Prostate gland (tissue), 2 donors: ENCODE measurements around the gene KIAA0040. TPM values are rescaled to one million over a fixed set of nuclear protein-coding genes. Genes with fewer than 3 reads are reported as not detected.
"Not testable (repeated sequence)": the region's sequence is repeated elsewhere in the genome, so short reads cannot be mapped to it uniquely, and the experiment has no call there.

Experiments used
- DNase-seq: peaks from one replicate; pipeline ENCODE4 v3.0.0-alpha.2; 2019; ENCODE audit warnings: low spot score
- H3K27ac ChIP-seq, 2 donors: fragments of 200-600 bp; sonication (generic); 2 replicates each; pipeline ENCODE4 v1.5.1; 2017 to 2019
- H3K27me3 ChIP-seq: fragments of 200-600 bp; sonication (generic); replicated peaks from 2 replicates; pipeline ENCODE4 v1.5.1; 2019; ENCODE audit not compliant: insufficient read depth
- H3K36me3 ChIP-seq, 2 donors: fragments of 200-600 bp; sonication (generic); 1 replicate in 1 of 2; 2 replicates in 1 of 2; pipeline versions ENCODE4 v1.5.1 to v1.8.1; 2017 to 2019
- H3K4me1 ChIP-seq: fragments of 200-600 bp; sonication (generic); replicated peaks from 2 replicates; pipeline ENCODE4 v1.5.1; 2019
- H3K4me3 ChIP-seq, 2 donors: fragments of 200-600 bp; sonication (generic); 2 replicates each; pipeline ENCODE4 v1.5.1; 2017 to 2019
- H3K9me3 ChIP-seq: fragments of 200-600 bp; sonication (generic); 2 replicates; pipeline ENCODE4 v1.5.1; 2017
- CTCF ChIP-seq, 4 experiments: fragments of 200-600 bp in 2 of 4; fragments of 450-650 bp in 2 of 4; sonication (generic) in 2 of 4; IDR thresholded peaks; 1 replicate in 3 of 4; 2 replicates in 1 of 4; pipeline ENCODE4 v1.5.1; 2016 to 2019; ENCODE audit warnings: antibody characterized with exemption in 4 of 4, mild to moderate bottlenecking in 2 of 4, moderate library complexity in 2 of 4
- POLR2A ChIP-seq: fragments of 450-650 bp; IDR thresholded peaks from one replicate; pipeline ENCODE4 v1.6.1; 2016; ENCODE audit warnings: antibody characterized with exemption, mild to moderate bottlenecking
- POLR2AphosphoS5 ChIP-seq: sonication (generic); formaldehyde crosslinking; IDR thresholded peaks from one replicate; pipeline ENCODE4 v1.6.1; 2017; ENCODE audit warnings: antibody characterized with exemption
- WGBS: methylation state at CpG from one replicate; pipeline ENCODE4 v1.1.5; 2018; 5-methylcytosine and 5-hydroxymethylcytosine counted together
- intact Hi-C: fragments of 100-400 bp; cut with DNase I; formaldehyde crosslinking; loops from one replicate; pipeline ENCODE4 v1.14.2; 2022
- total RNA-seq, 2 donors: library from RNA; depleted of rRNA; stranded (reverse); fragments of >200 nt; gene quantifications; one replicate each; pipeline ENCODE4 v1.1.0, GENCODE V29; 2016

Gene KIAA0040
- total RNA-seq, 2 donors from 2014 or later = 17.4 to 19.1 TPM

- TF ChIP-seq POLR2A (no peak), CTCF (IDR thresholded peaks at IDR 0.05) (no peak), POLR2AphosphoS5 (no peak)
- 89% methylated on average over 1 of the region's 1 CpG for WGBS
Measured at GRCh38 chr1:175116210-175116798, 76.3 kb downstream of the KIAA0040 start.

GRCh38 chr1:175114996-175115395, 77.6 kb downstream of the KIAA0040 start:
- H3K9me3 ChIP-seq = no peaks in the 10 kb centered on the region
- H3K36me3 ChIP-seq = no peaks in the 10 kb centered on the region
- TF ChIP-seq CTCF (IDR thresholded peaks at IDR 0.05) (no peak), POLR2A (no peak), POLR2AphosphoS5 (no peak)
- H3K27me3 ChIP-seq = no peaks in the 10 kb centered on the region
- intact Hi-C loops = no loop called here
- H3K4me3 ChIP-seq = no peak overlapping the region
- no peak overlapping the region for H3K27ac ChIP-seq
- H3K4me1 ChIP-seq = no peaks in the 10 kb centered on the region
- 50% methylated on average over 2 of the region's 2 CpGs for WGBS
- no peak for DNase-seq

More at GRCh38 chr1:175116210-175116798, 76.3 kb downstream of the KIAA0040 start:
- intact Hi-C loops = no loop called here
- H3K27ac ChIP-seq = no peak overlapping the region
- no peaks in the 10 kb centered on the region for H3K27me3 ChIP-seq
- no peaks in the 10 kb centered on the region for H3K9me3 ChIP-seq
- DNase-seq = no peak
- H3K36me3 ChIP-seq = no peaks in the 10 kb centered on the region
- no peaks in the 10 kb centered on the region for H3K4me1 ChIP-seq
- no peak overlapping the region for H3K4me3 ChIP-seq

- DNase-seq, H3K4me1 ChIP-seq, H3K36me3 ChIP-seq, intact Hi-C loops, H3K27ac ChIP-seq, H3K27me3 ChIP-seq, H3K4me3 ChIP-seq, H3K9me3 ChIP-seq: not testable (repeated sequence)
- WGBS = 96% methylated on average over 18 of the region's 25 CpGs
Measured at GRCh38 chr1:175108331-175108820, 84.2 kb downstream of the KIAA0040 start.

Other genes with a start within 250 kb of the KIAA0040 start
- 100 to 1,000 TPM; 151 to 199 TPM for gene CACYBP, start 192.8 kb downstream of the KIAA0040 start, total RNA-seq
- gene MRPS14, start 169.4 kb downstream of the KIAA0040 start, total RNA-seq = 10 to 100 TPM; 25.6 to 32.1 TPM
- under 1 TPM; 0.05 to 0.97 TPM for gene TNN, start 124.9 kb downstream of the KIAA0040 start, total RNA-seq